H9 (cell line): ENCODE results near the gene TNPO3. TPM values are rescaled to one million over a fixed set of nuclear protein-coding genes. Genes with fewer than 3 reads are reported as not detected.

ENCODE experiments used
- DNase-seq: peaks from one replicate; pipeline ENCODE4 v3.0.0-alpha.2; 2017
- H2AFZ ChIP-seq: one replicate; pipeline ENCODE4 v1.6.1; 2013; ENCODE audit warnings: mild to moderate bottlenecking, low read length, control low read depth, moderate library complexity
- H2AK5ac ChIP-seq: 2 replicates; pipeline ENCODE4 v1.6.1; 2013; ENCODE audit warnings: low read length, control low read depth, mixed read lengths; ENCODE audit not compliant: insufficient read length
- H2BK120ac ChIP-seq: one replicate; pipeline ENCODE4 v1.6.1; 2013; ENCODE audit warnings: low read depth, mild to moderate bottlenecking, low read length, control low read depth, inconsistent platforms; ENCODE audit not compliant: poor library complexity, severe bottlenecking
- H2BK12ac ChIP-seq: 2 replicates; pipeline ENCODE4 v1.6.1; 2013; ENCODE audit warnings: low read length, control low read depth, mixed read lengths, low read depth; ENCODE audit not compliant: insufficient read length
- H2BK15ac ChIP-seq: 2 replicates; pipeline ENCODE4 v1.6.1; 2013; ENCODE audit warnings: low read depth, low read length, control low read depth
- H2BK20ac ChIP-seq: one replicate; pipeline ENCODE4 v1.6.1; 2013; ENCODE audit warnings: low read depth, mild to moderate bottlenecking, low read length, control low read depth, inconsistent platforms; ENCODE audit not compliant: poor library complexity, severe bottlenecking
- H2BK5ac ChIP-seq: 2 replicates; pipeline ENCODE4 v1.6.1; 2013; ENCODE audit warnings: low read length, control low read depth, mixed read lengths; ENCODE audit not compliant: insufficient read length
- H3K14ac ChIP-seq: 2 replicates; pipeline ENCODE4 v1.6.1; 2013; ENCODE audit warnings: low read length, control low read depth; ENCODE audit not compliant: insufficient read depth
- H3K18ac ChIP-seq: 2 replicates; pipeline ENCODE4 v1.6.1; 2013; ENCODE audit warnings: low read depth, mild to moderate bottlenecking, mixed read lengths, low read length, control low read depth; ENCODE audit not compliant: insufficient read length
- H3K23ac ChIP-seq: 2 replicates; pipeline ENCODE4 v1.6.1; 2013; ENCODE audit warnings: low read length, control low read depth, mixed read lengths, low read depth; ENCODE audit not compliant: insufficient read length
- H3K23me2 ChIP-seq: 2 replicates; pipeline ENCODE4 v1.6.1; 2013; ENCODE audit warnings: low read depth, mild to moderate bottlenecking, mixed read lengths, low read length, control low read depth; ENCODE audit not compliant: insufficient read length, poor library complexity, severe bottlenecking
- H3K27ac ChIP-seq: 2 replicates; pipeline ENCODE4 v1.5.1; 2013; ENCODE audit warnings: low read length, control low read depth, mixed read lengths, low read depth; ENCODE audit not compliant: insufficient read length
- H3K27me3 ChIP-seq: 2 replicates; pipeline ENCODE4 v1.6.1; 2013; ENCODE audit warnings: low read length, control low read depth, inconsistent platforms; ENCODE audit not compliant: insufficient read depth
- H3K4ac ChIP-seq: 2 replicates; pipeline ENCODE4 v1.6.1; 2013; ENCODE audit warnings: low read depth, mild to moderate bottlenecking, control low read depth, inconsistent platforms, low read length, moderate library complexity
- H3K4me1 ChIP-seq: 2 replicates; pipeline ENCODE4 v1.6.1; 2013; ENCODE audit warnings: low read length, control low read depth, inconsistent platforms; ENCODE audit not compliant: insufficient read depth
- H3K4me2 ChIP-seq: 2 replicates; pipeline ENCODE4 v1.6.1; 2013; ENCODE audit warnings: low read length, control low read depth, mixed read lengths; ENCODE audit not compliant: insufficient read length, insufficient read depth
- H3K56ac ChIP-seq: 2 replicates; pipeline ENCODE4 v1.6.1; 2013; ENCODE audit warnings: low read depth, mild to moderate bottlenecking, mixed read lengths, low read length, control low read depth; ENCODE audit not compliant: insufficient read length
- H3K79me1 ChIP-seq: 2 replicates; pipeline ENCODE4 v1.6.1; 2013; ENCODE audit warnings: low read depth, mild to moderate bottlenecking, moderate library complexity, low read length, control low read depth, inconsistent platforms; ENCODE audit not compliant: insufficient read depth, poor library complexity, severe bottlenecking
- H3K79me2 ChIP-seq: 2 replicates; pipeline ENCODE4 v1.6.1; 2013; ENCODE audit warnings: low read length, control low read depth, inconsistent platforms; ENCODE audit not compliant: insufficient read depth
- H3K9ac ChIP-seq: 2 replicates; pipeline ENCODE4 v1.6.1; 2013; ENCODE audit warnings: low read length, control low read depth, mixed read lengths; ENCODE audit not compliant: insufficient read length; ENCODE audit errors: extremely low read depth
- H3K9me3 ChIP-seq: one replicate; pipeline ENCODE4 v1.6.1; 2013; ENCODE audit warnings: low read depth, low read length, inconsistent platforms; ENCODE audit not compliant: control insufficient read depth
- H3T11ph ChIP-seq: one replicate; pipeline ENCODE4 v1.6.1; 2013; ENCODE audit warnings: mild to moderate bottlenecking, low read length, control low read depth, inconsistent platforms
- H4K20me1 ChIP-seq: one replicate; pipeline ENCODE4 v1.6.1; 2013; ENCODE audit not compliant: control insufficient read depth, insufficient read length, insufficient read depth
- H4K5ac ChIP-seq: 2 replicates; pipeline ENCODE4 v1.6.1; 2013; ENCODE audit warnings: low read depth, mild to moderate bottlenecking, mixed read lengths, low read length, control low read depth; ENCODE audit not compliant: insufficient read length
- H4K8ac ChIP-seq: replicated peaks from 2 replicates; pipeline ENCODE4 v1.6.1; 2013; ENCODE audit warnings: low read length, control low read depth, mixed read lengths, low read depth; ENCODE audit not compliant: insufficient read length
- H4K91ac ChIP-seq: 2 replicates; pipeline ENCODE4 v1.6.1; 2013; ENCODE audit warnings: low read depth, mild to moderate bottlenecking, moderate library complexity, mixed read lengths, low read length, control low read depth; ENCODE audit not compliant: insufficient read length
- H3K27ac Mint-ChIP-seq, 3 experiments: 2 replicates in 2 of 3; 3 replicates in 1 of 3; pipeline ENCODE4 v1.8.0; 2020 to 2021; ENCODE audit warnings: mixed read lengths in 3 of 3, mild to moderate bottlenecking in 1 of 3, moderate library complexity in 1 of 3
- H3K27me3 Mint-ChIP-seq: 2 replicates; pipeline ENCODE4 v1.8.0; 2021; ENCODE audit warnings: low read depth, mild to moderate bottlenecking, moderate library complexity, mixed read lengths
- H3K36me3 Mint-ChIP-seq, 3 experiments: 2 replicates in 2 of 3; 3 replicates in 1 of 3; pipeline ENCODE4 v1.8.0; 2020 to 2021; ENCODE audit warnings: low read depth in 3 of 3, mixed read lengths in 3 of 3; ENCODE audit not compliant: insufficient read depth in 1 of 3
- H3K4me1 Mint-ChIP-seq, 2 experiments: 2 replicates each; pipeline ENCODE4 v1.8.0; 2020; ENCODE audit warnings: mixed read lengths in 2 of 2
- H3K4me3 Mint-ChIP-seq, 2 experiments: 2 replicates in 1 of 2; 3 replicates in 1 of 2; pipeline ENCODE4 v1.8.0; 2020 to 2021; ENCODE audit warnings: mild to moderate bottlenecking in 2 of 2, mixed read lengths in 2 of 2, moderate library complexity in 1 of 2
- H3K9me3 Mint-ChIP-seq, 2 experiments: 2 replicates in 1 of 2; 3 replicates in 1 of 2; pipeline ENCODE4 v1.8.0; 2020; ENCODE audit warnings: mild to moderate bottlenecking in 2 of 2, mixed read lengths in 2 of 2, moderate library complexity in 1 of 2
- WGBS: extraction: QIAGEN DNeasy Blood & Tissue Kit; methylation state at CpG from one replicate; pipeline ENCODE4 v1.1.7; 2013; ENCODE audit warnings: missing lambda C conversion rate, low lambda C conversion rate, mixed read lengths; ENCODE audit not compliant: insufficient read length; ENCODE audit errors: extremely low coverage; 5-methylcytosine and 5-hydroxymethylcytosine counted together
- total RNA-seq: library from RNA; stranded (reverse); gene quantifications from 2 replicates; pipeline ENCODE4 v1.2.1, GENCODE V29; 2021
- TF ChIP-seq, protein P1 (sequence below): fragments of 200-600 bp; sonication (generic); conservative IDR thresholded peaks from 3 replicates; pipeline ENCODE4 v1.8.0; 2021; ENCODE audit warnings: antibody characterized with exemption, mild to moderate bottlenecking

The TNPO3 gene
- total RNA-seq, 1 experiment from 2014 or later: 90.1 TPM

DNA sequence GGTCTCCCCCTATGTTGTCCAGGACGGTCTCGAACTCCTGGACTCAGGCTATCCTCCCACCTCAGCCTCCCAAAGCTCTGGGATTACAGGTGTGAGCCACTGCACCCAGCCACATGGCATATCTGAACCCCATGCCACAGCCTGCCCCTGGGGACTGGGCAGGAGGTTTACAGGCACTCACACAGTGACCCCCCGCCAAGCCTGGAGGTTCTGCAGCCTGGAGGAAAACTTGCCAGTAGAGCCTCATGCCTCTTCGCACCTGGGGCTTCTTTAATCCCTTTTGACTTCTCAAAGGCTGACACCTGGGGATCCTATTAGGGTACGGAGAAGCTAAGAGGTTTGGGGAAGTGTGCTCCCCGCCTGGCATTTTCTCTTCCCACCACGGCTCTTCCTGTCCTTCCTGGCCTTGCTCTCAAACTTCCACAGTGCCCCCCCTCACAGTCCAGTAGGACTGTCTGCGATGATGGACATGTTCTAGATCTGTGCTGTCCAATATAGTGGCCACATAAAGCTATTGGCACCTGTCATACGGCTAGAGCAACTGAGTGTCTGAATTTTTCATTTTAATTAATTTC, 133.0 kb downstream of the TNPO3 start:
- H4K8ac ChIP-seq: no peak overlapping the region
- Mint-ChIP-seq H3K4me3 (no peak overlapping the region), H3K27ac (no peak overlapping the region), H3K4me1 (peaks cover 17 to 35% of the 10 kb centered on the region in 2 experiments), H3K36me3 (no peaks in the 10 kb centered on the region), H3K9me3 (no peaks in the 10 kb centered on the region), H3K27me3 (peaks cover 11% of the 10 kb centered on the region)
- H4K5ac ChIP-seq: no peak overlapping the region
- no peak overlapping the region for H3K4ac ChIP-seq
- H2BK15ac ChIP-seq: no peak overlapping the region
- no peaks in the 10 kb centered on the region for H4K20me1 ChIP-seq
- no peak overlapping the region for H3K18ac ChIP-seq
- H2BK12ac ChIP-seq: no peak overlapping the region
- no peak overlapping the region for H3T11ph ChIP-seq
- no peaks in the 10 kb centered on the region for H3K9me3 ChIP-seq
- no peaks in the 10 kb centered on the region; the same call in 1 of the 2 replicates for H3K4me1 ChIP-seq
- H3K79me2 ChIP-seq: no peaks in the 10 kb centered on the region
- H2BK20ac ChIP-seq: no peak overlapping the region
- H3K4me2 ChIP-seq: no peak overlapping the region
- no peak overlapping the region for H2AK5ac ChIP-seq
- no peak overlapping the region for H3K9ac ChIP-seq
- peak; percentile 31 for DNase-seq
- no peaks in the 10 kb centered on the region; the same call in 1 of the 2 replicates for H3K27me3 ChIP-seq
- no peak overlapping the region for H2AFZ ChIP-seq
- H3K79me1 ChIP-seq: no peaks in the 10 kb centered on the region
- no peak overlapping the region for H3K23ac ChIP-seq
- H3K14ac ChIP-seq: no peak overlapping the region
- no peak overlapping the region for H3K27ac ChIP-seq
- H3K23me2 ChIP-seq: no peaks in the 10 kb centered on the region
- no peak overlapping the region for H2BK120ac ChIP-seq
- no peak overlapping the region for H2BK5ac ChIP-seq
- no peak overlapping the region for H4K91ac ChIP-seq
- WGBS: no CpG with 5 or more reads among the region's 9 CpGs
- H3K56ac ChIP-seq: no peak overlapping the region
- TF ChIP-seq, protein P1, sequence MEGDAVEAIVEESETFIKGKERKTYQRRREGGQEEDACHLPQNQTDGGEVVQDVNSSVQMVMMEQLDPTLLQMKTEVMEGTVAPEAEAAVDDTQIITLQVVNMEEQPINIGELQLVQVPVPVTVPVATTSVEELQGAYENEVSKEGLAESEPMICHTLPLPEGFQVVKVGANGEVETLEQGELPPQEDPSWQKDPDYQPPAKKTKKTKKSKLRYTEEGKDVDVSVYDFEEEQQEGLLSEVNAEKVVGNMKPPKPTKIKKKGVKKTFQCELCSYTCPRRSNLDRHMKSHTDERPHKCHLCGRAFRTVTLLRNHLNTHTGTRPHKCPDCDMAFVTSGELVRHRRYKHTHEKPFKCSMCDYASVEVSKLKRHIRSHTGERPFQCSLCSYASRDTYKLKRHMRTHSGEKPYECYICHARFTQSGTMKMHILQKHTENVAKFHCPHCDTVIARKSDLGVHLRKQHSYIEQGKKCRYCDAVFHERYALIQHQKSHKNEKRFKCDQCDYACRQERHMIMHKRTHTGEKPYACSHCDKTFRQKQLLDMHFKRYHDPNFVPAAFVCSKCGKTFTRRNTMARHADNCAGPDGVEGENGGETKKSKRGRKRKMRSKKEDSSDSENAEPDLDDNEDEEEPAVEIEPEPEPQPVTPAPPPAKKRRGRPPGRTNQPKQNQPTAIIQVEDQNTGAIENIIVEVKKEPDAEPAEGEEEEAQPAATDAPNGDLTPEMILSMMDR: no peak
